HG03066 (cell line): ENCODE measurements around the gene BAIAP2.

ENCODE experiments used
- ATAC-seq: cut with Tn5 transposase; IDR thresholded peaks from one replicate; pipeline ENCODE4 v1.9.1; 2021; ENCODE audit warnings: low read depth; ENCODE audit not compliant: unreplicated experiment

BAIAP2 gene

DNA sequence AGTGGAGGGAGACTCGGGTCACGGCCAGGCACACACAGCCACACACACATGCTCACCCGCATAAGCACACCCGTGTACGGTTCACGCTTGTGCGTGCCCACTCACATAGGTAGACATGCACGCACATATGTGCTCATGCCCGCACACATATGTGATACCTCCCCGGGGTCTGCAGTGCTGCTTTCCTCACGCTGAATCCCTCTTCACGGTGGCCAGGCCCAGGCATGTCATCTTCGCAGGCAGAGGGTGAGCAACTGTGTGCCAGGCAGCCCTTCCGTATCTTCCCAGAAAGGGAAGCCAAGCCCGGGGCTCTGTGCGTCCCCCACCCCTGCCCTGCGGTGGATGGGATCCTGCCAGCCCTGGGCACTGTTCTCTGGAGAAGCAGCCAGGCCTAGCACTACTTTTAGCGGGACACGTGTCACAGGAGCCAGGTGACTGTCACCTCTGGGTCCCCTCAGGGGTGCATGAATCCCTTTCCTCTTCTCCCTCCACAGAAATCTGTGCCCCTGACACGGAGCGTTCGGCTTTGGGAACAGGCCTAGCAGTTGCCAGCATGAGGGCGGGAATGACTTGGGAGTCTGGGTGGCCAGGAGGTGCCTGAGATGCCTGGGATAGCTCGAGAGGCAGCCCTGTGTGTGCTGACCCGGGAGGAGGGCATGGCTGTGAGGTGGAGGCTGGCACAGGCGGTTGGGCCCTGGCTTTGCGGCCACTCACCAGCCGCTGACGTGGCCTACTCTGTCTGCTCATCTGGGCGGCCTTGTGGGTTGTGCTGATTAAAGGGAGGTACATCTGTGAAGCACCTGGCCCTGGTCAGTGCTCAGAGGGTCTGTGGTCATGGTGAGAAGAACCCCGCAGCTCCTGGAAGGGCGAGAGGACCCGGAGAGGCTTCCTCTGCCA is 47.5 kb downstream of the BAIAP2 start:
- no peak for ATAC-seq

DNA sequence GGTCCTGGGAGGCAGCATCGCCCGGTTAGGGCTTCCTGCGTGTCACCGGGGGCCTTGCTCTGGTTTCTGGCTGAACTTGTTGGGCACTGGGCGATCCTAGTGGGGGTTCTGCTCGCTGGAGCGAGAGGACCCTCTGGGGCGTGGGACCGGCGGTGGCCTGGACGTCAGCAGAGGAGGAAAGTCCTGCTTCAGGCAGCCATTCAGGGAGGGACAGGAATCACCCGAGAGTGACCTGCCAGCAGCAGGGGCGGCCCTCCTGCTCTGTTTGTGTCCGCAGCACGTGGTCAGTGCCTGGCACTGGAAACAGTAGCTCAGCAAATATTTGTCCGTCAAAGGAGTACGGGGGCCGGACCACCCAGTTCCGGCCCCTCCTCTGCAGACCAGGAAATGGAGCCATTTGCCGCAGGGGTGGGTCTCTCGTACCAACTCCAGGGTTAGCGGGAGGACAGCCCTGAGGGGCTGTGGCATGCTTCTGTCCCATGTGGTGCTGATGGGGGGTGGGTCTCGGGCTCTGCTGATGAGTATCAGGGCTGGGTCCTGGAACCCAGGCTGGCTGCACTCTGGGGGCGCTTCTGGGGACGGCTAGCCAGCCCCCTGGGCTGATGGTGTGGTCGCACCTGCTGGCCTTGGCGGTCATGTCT is 48.3 kb downstream of the BAIAP2 start:
- no peak for ATAC-seq

DNA sequence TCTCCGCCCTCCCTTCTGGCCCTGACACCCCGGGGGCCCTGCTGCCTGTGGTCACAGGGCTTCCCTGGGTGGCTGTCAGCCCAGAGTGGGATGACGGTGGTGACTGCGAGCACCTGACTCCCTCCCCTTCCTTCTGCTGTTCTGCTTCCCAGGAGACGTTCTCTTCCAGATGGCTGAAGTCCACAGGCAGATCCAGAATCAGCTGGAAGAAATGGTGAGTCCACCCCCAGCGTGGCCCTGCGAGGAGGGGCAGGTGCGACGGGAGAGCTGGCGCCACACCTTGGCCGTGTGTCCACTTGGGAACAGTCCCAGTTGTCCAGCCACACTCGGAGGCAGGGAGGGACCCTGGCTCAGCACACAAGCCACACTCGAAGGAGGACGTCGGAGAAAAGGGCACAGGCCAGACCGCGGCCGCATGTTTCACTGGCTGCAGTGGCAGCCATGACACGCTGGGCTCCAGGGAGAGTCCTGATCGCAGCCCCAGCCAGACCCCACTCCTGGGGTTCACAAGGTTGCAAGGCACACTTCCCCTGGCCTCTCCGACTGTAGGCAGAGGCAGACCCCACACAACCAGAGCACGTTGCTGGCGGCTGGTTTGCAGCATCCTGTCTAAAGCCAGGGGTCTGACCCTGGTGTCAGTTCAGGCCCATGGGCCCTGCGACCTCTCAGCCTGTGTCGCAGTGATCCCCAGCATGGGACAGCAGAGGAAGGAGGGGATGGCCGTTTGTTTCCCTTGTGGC is 49.9 kb downstream of the BAIAP2 start:
- ATAC-seq, result no peak

DNA sequence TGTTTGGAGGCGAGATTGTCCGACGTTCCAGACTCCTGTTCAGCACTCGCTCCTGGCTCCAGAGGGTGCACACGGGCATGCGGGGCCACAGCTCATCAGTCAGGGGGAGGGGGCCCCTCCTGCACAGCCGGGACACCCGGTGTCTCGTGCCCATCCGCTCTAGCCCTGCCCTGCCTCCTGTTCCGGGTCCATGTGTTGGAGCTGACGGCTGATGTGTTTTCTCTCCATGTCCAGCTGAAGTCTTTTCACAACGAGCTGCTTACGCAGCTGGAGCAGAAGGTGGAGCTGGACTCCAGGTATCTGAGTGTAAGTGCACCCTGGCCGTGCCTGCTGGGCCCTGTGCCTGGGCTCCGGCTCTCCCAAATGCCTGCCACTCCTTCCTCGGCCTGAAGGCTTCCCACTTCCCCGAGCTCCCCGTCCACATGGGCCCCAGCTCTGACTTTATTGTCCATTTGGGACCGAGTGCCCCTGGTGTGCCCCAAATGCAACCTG is 50.5 kb downstream of the BAIAP2 start:
- no peak for ATAC-seq

DNA sequence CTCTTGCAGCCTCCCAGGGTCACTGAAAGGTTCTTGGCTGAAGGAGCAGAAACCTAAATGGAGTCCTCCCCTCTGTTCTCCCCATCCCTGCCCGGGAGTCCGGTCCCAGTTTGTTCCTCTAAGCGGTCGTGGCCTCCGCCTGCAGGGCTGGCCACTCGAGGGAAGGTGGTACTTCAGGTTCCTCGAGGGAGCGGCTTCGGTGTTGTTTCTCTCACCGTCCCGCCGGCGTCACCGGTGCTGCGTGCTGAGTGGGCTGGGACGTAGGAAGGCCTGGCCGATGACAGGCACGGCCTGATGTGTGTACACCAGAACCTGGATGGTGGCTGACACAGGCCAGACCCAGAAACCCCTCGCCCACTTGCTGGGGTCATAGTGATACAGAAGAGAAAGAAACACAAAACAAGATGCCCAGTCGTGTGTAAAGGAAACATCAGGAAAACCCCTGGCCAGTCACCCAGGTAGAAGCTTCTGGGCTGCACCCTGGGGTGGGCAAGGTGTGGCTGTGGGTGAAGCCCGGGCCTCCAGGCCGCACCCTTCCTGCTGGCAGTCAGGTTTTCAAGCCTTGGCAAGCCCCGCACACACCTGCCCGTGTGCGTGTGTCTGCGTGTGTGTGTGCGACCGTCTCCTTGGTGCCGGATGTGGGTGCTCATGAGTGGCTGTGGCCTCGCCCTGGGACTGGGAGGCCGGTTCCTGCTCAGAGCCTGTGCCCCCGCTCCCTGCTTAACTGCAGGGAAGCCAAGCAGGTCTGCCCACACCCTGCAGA is 52.0 kb downstream of the BAIAP2 start:
- ATAC-seq, result no peak

- ATAC-seq, result no peak
Measured at GRCh38 chr17:81090361-81091136, 55.6 kb downstream of the BAIAP2 start.

GRCh38 chr17:81091154-81091553 is 56.2 kb downstream of the BAIAP2 start:
- no peak for ATAC-seq

GRCh38 chr17:81091774-81092517 is 57.0 kb downstream of the BAIAP2 start:
- no peak for ATAC-seq

- no peak for ATAC-seq
Measured at GRCh38 chr17:81092518-81093095, 57.7 kb downstream of the BAIAP2 start.

DNA sequence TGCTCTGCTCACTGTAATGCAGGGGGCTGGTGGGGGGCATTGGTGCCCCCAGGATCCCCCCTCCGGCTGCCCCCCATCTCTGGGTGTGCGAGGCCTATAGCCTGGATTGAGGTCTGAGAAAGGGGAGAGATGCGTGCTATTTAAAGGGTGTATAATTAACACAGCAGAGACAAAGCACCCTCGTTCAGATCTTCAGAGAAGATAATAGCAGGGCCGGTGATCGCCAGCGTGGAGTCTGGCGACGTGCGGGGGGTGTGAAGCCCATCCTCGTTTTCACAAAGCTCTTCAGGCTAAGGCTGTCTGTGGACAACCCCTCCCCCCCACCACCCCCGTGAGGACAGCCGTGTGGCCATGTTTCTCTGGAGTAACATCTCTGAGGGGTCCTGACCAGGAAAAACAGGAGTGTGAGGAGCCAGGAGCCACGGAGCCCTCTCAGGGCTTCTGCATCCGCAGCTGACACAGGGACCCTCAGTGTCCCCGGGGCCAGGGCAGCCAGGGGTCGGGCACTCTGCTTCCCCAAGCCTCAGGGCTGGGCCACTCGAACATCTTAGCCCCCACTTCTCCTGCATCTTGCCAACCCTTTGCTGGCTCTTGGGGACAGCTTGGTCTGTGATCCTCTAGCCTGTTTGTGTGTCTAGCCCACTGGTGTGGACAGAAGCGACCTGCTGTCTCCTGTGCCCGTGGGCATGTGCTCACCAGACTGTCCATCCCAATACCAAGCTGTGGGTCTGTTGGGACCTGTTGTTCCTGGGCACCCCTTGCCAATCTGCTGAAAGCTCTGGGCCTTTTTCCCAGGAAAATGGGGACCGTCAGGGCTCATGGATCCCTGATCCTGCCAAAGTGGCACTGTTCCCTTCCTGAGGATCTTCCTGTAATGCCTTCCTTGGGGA is 58.9 kb downstream of the BAIAP2 start:
- no peak for ATAC-seq

GRCh38 chr17:81094509-81095382 is 59.8 kb downstream of the BAIAP2 start:
- ATAC-seq, result no peak

- ATAC-seq, result no peak
Measured at GRCh38 chr17:81095383-81095762, 60.4 kb downstream of the BAIAP2 start.

DNA sequence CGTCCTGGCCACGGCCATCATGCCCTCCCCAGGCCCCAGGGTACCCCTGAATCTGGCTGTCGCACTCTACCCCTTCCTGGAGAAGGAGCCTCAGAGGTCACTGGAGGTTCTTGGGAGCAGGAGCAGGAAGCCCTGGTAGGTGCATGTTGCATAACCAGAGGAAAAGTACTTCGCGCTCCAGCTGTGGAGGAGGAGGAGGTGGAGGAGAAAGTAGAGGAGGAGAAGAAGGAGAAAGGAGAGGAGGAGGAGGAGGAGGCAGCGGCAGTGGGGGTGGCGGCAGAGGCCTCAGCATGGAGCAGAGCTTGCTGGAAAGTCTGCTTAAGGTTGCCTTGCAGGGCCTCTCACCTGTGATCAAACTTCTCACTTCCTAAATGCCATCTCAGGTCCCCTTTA is 61.8 kb downstream of the BAIAP2 start:
- ATAC-seq, result no peak

- ATAC-seq, result no peak
Measured at GRCh38 chr17:81097134-81097942, 62.4 kb downstream of the BAIAP2 start.

- ATAC-seq, result no peak
Measured at GRCh38 chr17:81097943-81098308, 63.0 kb downstream of the BAIAP2 start.

DNA sequence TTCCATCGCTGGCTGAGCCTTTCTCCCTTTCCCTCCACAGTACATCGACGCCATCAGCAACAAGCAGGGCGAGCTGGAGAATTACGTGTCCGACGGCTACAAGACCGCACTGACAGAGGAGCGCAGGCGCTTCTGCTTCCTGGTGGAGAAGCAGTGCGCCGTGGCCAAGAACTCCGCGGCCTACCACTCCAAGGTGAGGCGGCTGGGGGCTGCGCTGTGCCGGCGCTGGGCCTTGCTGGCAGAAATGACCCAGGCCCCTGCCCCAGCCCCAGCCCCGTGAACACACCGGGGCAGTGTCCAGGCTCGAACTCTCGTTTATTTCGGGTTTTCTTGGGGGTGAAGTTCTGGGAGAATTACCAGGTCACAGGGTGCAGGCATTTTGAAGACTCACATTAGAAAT is 64.9 kb downstream of the BAIAP2 start:
- no peak for ATAC-seq
